Measurements from ENCODE around the gene KIAA0513. TPM values are rescaled to one million over a fixed set of nuclear protein-coding genes. Genes with fewer than 3 reads are reported as not detected.
A peak's percentile ranks its signal among the peaks of the same experiment; 100 is the strongest.

Gene KIAA0513
- total RNA-seq, 2 experiments from 2014 or later: 9.6 to 10.4 TPM

- no peak overlapping the region for H3K4me3 Mint-ChIP-seq
- intact Hi-C loops (cut with DNase I, micrococcal nuclease): no loop called here
- no peaks in the 10 kb centered on the region for H3K27me3 Mint-ChIP-seq
- POLR2A ChIA-PET: no interaction called here
- H3K36me3 Mint-ChIP-seq (ENCODE audit: low read depth): no peaks in the 10 kb centered on the region
- H3K27ac Mint-ChIP-seq: no peak overlapping the region
- peaks cover 15% of the 10 kb centered on the region for H3K4me1 Mint-ChIP-seq
- ATAC-seq (no peak), DNase-seq (no peak)
- no peaks in the 10 kb centered on the region for H3K9me3 Mint-ChIP-seq (ENCODE audit: low read depth)
- CTCF ChIA-PET: interaction anchor here (1.1 to 1.6 kb wide), 3 partner anchors 10 to 99 kb away, joined by 3 to 11 read pairs (median 5); no protein-coding TSS in a partner anchor
Measured at GRCh38 chr16:85124636-85125346, 97.2 kb downstream of the KIAA0513 start.

DNA sequence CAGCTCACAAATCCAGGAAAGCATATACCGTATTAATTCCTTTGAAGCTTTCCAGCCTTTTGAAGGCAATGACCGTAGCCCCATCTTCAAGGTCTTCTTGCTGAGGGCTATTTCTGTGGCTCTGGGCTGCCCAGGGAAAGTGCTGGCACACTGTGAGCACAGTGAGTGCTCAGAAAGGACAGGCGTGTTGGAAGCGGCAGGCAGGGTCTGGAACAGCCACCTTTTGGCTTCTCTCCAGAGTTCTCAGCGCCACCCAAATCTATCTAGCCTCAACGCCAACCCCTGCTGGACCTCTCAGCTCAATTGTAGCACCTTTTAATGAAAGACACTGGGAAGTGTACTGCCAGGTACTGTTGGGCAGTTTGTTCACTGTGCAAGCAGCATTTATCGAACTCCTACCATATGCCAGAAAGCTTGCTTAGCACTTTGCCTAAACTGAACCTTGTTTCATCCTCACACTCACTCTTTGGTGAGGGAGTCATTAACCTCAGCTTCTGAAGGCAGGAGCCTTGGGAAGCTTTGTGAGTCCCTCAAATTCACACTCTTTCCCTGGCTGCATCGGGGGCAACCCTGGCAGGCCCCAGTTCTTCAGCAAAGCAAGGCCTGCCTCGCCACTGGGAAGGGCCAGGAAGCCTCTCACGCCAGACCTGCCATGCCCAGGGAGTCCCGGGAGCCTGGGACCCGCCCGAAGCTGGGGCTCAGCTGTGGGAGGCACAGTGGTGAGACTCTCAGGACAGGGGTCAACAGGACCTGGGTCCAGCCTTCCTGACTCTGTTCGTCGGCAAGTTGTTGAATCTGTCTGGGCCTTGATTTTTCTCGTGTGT, 98.2 kb downstream of the KIAA0513 start:
- Mint-ChIP-seq H3K4me1 (peaks cover 15% of the 10 kb centered on the region), H3K9me3 (ENCODE audit: low read depth) (no peaks in the 10 kb centered on the region), H3K27ac (no peak overlapping the region), H3K4me3 (no peak overlapping the region), H3K36me3 (ENCODE audit: low read depth) (no peaks in the 10 kb centered on the region), H3K27me3 (no peaks in the 10 kb centered on the region)
- no peak for DNase-seq
- intact Hi-C loops (cut with DNase I, micrococcal nuclease): no loop called here
- ChIA-PET CTCF (interaction anchor here (0.6 to 2.0 kb wide), 5 partner anchors 11 to 721 kb away, joined by 3 to 11 read pairs (median 5); no protein-coding TSS in a partner anchor), POLR2A (no interaction called here)
- ATAC-seq: no peak

GRCh38 chr16:85126394-85126704, 98.8 kb downstream of the KIAA0513 start:
- Mint-ChIP-seq H3K36me3 (ENCODE audit: low read depth) (no peaks in the 10 kb centered on the region), H3K27ac (no peak overlapping the region), H3K4me3 (no peak overlapping the region), H3K27me3 (no peaks in the 10 kb centered on the region), H3K4me1 (peaks cover 15% of the 10 kb centered on the region), H3K9me3 (ENCODE audit: low read depth) (no peaks in the 10 kb centered on the region)
- intact Hi-C loops (cut with DNase I, micrococcal nuclease): no loop called here
- ATAC-seq (no peak), DNase-seq (no peak)
- ChIA-PET POLR2A (no interaction called here), CTCF (interaction anchor here (0.5 to 2.0 kb wide), 5 partner anchors 11 to 428 kb away, joined by 3 to 10 read pairs (median 3); no protein-coding TSS in a partner anchor)

DNA sequence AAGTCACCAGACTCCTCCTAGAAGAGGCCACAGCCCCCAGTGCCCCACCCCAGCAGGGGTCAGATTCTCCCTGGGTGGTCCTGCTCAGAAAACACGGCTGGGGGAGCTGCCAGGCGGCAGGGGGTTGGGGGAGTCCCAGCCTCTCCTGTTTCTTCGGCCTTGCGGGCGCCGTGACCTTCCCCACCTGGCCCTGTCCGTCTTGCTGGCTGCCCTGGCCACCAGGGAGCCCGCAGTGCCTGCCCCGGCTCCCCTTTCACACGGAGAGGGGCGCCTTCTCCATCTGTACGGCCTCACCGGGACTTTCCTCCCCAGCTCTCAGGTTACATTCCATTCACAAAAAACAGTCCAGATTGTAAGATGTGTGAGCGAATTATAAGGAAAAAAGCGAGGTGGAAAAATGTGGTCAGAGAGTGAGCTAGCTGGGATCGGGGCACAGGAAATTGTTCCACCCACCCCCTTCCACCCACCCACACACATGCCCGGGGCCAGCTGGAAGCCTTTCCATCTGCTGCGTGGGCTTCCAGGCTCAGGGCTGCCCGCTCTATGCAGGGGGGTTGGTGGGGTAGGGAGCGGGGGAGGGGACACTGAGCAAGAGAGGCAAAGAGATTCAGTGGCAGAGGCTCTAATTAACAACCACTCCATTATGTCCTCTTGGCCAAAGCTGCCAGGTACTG, 99.2 kb downstream of the KIAA0513 start:
- peak overlapping the region; percentile 10 for H3K27ac Mint-ChIP-seq
- no peaks in the 10 kb centered on the region for H3K9me3 Mint-ChIP-seq (ENCODE audit: low read depth)
- intact Hi-C loops (cut with DNase I, micrococcal nuclease): no loop called here
- DNase-seq: peak; percentile 57
- H3K4me1 Mint-ChIP-seq: peaks cover 15% of the 10 kb centered on the region
- no peaks in the 10 kb centered on the region for H3K27me3 Mint-ChIP-seq
- H3K4me3 Mint-ChIP-seq: no peak overlapping the region
- H3K36me3 Mint-ChIP-seq (ENCODE audit: low read depth): no peaks in the 10 kb centered on the region
- ChIA-PET CTCF (interaction anchor here (0.5 to 2.0 kb wide), 5 partner anchors 12 to 427 kb away, joined by 3 to 10 read pairs (median 3); no protein-coding TSS in a partner anchor), POLR2A (no interaction called here)
- ATAC-seq: peak; percentile 67

- intact Hi-C loops (cut with DNase I, micrococcal nuclease): no loop called here
- ChIA-PET CTCF (interaction anchor here (0.7 to 2.0 kb wide), 3 partner anchors 12 to 157 kb away, joined by 3 to 10 read pairs (median 4); no protein-coding TSS in a partner anchor), POLR2A (no interaction called here)
- Mint-ChIP-seq H3K4me3 (no peak overlapping the region), H3K9me3 (ENCODE audit: low read depth) (no peaks in the 10 kb centered on the region), H3K27ac (peak overlapping the region; percentile 10), H3K36me3 (ENCODE audit: low read depth) (no peaks in the 10 kb centered on the region), H3K27me3 (no peaks in the 10 kb centered on the region), H3K4me1 (peaks cover 15% of the 10 kb centered on the region)
- DNase-seq: no peak
- no peak for ATAC-seq
Measured at GRCh38 chr16:85127379-85127723, 99.8 kb downstream of the KIAA0513 start.

GRCh38 chr16:85128079-85128837, 100.7 kb downstream of the KIAA0513 start:
- H3K4me1 Mint-ChIP-seq: peaks cover 15% of the 10 kb centered on the region
- intact Hi-C loops (cut with DNase I, micrococcal nuclease): no loop called here
- no peaks in the 10 kb centered on the region for H3K36me3 Mint-ChIP-seq (ENCODE audit: low read depth)
- H3K27ac Mint-ChIP-seq: no peak overlapping the region
- no peak overlapping the region for H3K4me3 Mint-ChIP-seq
- DNase-seq: no peak
- H3K27me3 Mint-ChIP-seq: no peaks in the 10 kb centered on the region
- no peak for ATAC-seq
- ChIA-PET CTCF (interaction anchor here (1.1 kb wide), 1 partner anchor 122 kb away, joined by 3 read pairs; no protein-coding TSS in a partner anchor), POLR2A (no interaction called here)
- H3K9me3 Mint-ChIP-seq (ENCODE audit: low read depth): no peaks in the 10 kb centered on the region

GRCh38 chr16:85129876-85130704, 102.5 kb downstream of the KIAA0513 start:
- Mint-ChIP-seq H3K9me3 (ENCODE audit: low read depth) (no peaks in the 10 kb centered on the region), H3K27me3 (no peaks in the 10 kb centered on the region)

DNA sequence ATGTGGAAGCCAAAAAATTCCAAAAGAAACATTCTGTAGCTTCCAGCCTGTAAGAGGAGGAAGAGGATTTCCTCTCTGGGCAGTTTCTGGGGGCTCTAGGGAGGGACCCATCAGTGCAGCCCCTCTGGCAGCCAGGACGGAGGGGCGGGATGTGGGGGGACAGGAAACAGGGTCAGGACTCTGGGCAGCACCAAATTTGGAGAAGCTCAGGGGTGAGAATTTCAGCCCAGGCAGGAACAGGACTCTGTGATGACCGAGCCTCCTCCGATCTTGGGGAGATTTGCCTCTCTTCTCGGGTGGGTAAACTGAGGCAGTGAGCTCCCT, 103.1 kb downstream of the KIAA0513 start:
- peaks cover 14% of the 10 kb centered on the region for H3K4me1 Mint-ChIP-seq
- H3K27ac Mint-ChIP-seq: no peak overlapping the region
- H3K4me3 Mint-ChIP-seq: no peak overlapping the region
- intact Hi-C loops (cut with DNase I, micrococcal nuclease): no loop called here
- no peaks in the 10 kb centered on the region for H3K36me3 Mint-ChIP-seq (ENCODE audit: low read depth)
- ChIA-PET CTCF (interaction anchor here (0.8 to 1.7 kb wide), 2 partner anchors 9 to 16 kb away, joined by 4 to 5 read pairs; no protein-coding TSS in a partner anchor), POLR2A (no interaction called here)
- ATAC-seq (no peak), DNase-seq (no peak)
- H3K9me3 Mint-ChIP-seq (ENCODE audit: low read depth): no peaks in the 10 kb centered on the region
- H3K27me3 Mint-ChIP-seq: peaks cover 2% of the 10 kb centered on the region

More at GRCh38 chr16:85129876-85130704, 102.5 kb downstream of the KIAA0513 start:
- intact Hi-C loops (cut with DNase I, micrococcal nuclease): no loop called here
- DNase-seq (no peak), ATAC-seq (no peak)
- Mint-ChIP-seq H3K4me3 (no peak overlapping the region), H3K27ac (no peak overlapping the region), H3K4me1 (peaks cover 15% of the 10 kb centered on the region), H3K36me3 (ENCODE audit: low read depth) (no peaks in the 10 kb centered on the region)
- ChIA-PET CTCF (interaction anchor here (0.8 to 1.7 kb wide), 3 partner anchors 10 to 18 kb away, joined by 3 to 5 read pairs (median 4); no protein-coding TSS in a partner anchor), POLR2A (no interaction called here)

GRCh38 chr16:85132456-85133289, 105.1 kb downstream of the KIAA0513 start:
- ATAC-seq (no peak), DNase-seq (no peak)
- H3K36me3 Mint-ChIP-seq (ENCODE audit: low read depth): no peaks in the 10 kb centered on the region
- peaks cover under 1% of the 10 kb centered on the region for H3K4me1 Mint-ChIP-seq
- no peaks in the 10 kb centered on the region for H3K9me3 Mint-ChIP-seq (ENCODE audit: low read depth)
- no peak overlapping the region for H3K27ac Mint-ChIP-seq
- ChIA-PET POLR2A (no interaction called here), CTCF (interaction anchor here (0.6 kb wide), 1 partner anchor 154 kb away, joined by 3 read pairs; no protein-coding TSS in a partner anchor)
- intact Hi-C loops (cut with DNase I, micrococcal nuclease): no loop called here
- H3K27me3 Mint-ChIP-seq: peaks cover 10% of the 10 kb centered on the region
- no peak overlapping the region for H3K4me3 Mint-ChIP-seq

DNA sequence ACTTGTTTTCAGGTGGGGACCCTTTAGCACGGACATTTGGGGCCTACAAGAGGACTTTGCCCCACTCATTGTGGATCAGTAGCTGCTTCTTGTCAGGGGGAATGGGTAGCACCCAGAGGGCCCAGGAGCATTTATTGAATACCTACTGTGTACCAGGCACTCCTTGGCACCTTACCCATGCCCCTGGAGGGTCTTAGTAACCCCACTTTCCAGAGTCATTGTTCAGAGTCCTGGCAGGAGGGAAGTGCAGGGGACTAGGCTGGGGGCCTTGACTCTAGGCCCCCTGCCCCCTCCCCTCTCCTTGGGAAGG, 105.7 kb downstream of the KIAA0513 start:
- Mint-ChIP-seq H3K9me3 (ENCODE audit: low read depth) (no peaks in the 10 kb centered on the region), H3K4me1 (peaks cover 5% of the 10 kb centered on the region), H3K4me3 (no peak overlapping the region), H3K36me3 (ENCODE audit: low read depth) (no peaks in the 10 kb centered on the region), H3K27me3 (peaks cover 16% of the 10 kb centered on the region), H3K27ac (no peak overlapping the region)
- ChIA-PET POLR2A (no interaction called here), CTCF (no interaction called here)
- DNase-seq (no peak), ATAC-seq (no peak)
- intact Hi-C loops (cut with DNase I, micrococcal nuclease): no loop called here

Data from activated CD4-positive, alpha-beta T cell treated with anti-CD3 and anti-CD28 coated beads for 36 hours (primary cell).